Loucy (cell line): Measurements from ENCODE around the gene WDR46.

ENCODE experiments used
- EZH2phosphoT487 ChIP-seq: fragments of 200-600 bp; IDR thresholded peaks from 2 replicates; pipeline ENCODE4 v1.6.1; 2018; ENCODE audit warnings: antibody characterized with exemption, mild to moderate bottlenecking, moderate library complexity, borderline replicate concordance
- TF ChIP-seq, protein P1 (sequence below): fragments of 200-600 bp; sonication (generic); conservative IDR thresholded peaks from 2 replicates; pipeline ENCODE4 v1.5.1; 2014; ENCODE audit warnings: mild to moderate bottlenecking, antibody characterized with exemption, low read length

DNA sequence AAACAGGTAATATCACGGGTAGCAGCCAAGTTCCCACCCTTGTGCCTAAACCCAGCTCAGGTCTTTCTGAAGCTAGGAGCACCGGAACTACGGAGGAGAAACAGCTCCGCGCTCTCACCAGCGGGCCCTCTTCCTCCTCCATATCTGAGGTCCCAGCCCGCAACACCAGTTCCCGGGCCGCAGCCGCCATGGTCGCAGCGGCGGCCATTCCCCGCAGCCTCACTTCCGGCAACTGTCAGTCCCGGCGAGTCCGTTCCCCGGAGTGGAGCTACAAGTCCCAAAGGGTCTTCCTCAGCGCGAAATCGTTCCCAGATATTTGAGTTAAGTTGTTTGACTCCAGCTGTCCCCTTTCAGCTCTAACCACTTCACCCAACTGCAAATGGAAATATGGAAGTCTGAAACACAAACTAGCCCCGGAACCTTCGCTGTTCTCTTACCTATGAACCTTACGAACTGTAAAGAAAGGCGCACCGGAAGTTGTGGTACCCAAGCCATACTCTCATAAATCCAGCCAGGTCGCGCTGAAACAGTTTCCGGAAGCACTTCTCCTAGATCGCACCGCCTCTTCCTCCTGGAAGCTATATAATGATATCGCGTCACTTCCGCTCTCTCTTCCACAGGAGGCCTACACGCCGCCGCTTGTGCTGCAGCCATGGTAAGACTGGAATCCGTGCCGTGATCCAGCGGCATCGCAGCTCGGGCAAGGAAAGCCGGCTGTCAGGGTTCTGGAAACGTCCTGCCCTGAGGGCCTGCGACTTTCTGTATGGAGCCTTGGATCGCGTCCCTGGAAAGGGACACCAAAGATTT is 17.4 kb downstream of the WDR46 start, which contains the start of the genes RPS18 and VPS52:
- TF ChIP-seq, protein P1, sequence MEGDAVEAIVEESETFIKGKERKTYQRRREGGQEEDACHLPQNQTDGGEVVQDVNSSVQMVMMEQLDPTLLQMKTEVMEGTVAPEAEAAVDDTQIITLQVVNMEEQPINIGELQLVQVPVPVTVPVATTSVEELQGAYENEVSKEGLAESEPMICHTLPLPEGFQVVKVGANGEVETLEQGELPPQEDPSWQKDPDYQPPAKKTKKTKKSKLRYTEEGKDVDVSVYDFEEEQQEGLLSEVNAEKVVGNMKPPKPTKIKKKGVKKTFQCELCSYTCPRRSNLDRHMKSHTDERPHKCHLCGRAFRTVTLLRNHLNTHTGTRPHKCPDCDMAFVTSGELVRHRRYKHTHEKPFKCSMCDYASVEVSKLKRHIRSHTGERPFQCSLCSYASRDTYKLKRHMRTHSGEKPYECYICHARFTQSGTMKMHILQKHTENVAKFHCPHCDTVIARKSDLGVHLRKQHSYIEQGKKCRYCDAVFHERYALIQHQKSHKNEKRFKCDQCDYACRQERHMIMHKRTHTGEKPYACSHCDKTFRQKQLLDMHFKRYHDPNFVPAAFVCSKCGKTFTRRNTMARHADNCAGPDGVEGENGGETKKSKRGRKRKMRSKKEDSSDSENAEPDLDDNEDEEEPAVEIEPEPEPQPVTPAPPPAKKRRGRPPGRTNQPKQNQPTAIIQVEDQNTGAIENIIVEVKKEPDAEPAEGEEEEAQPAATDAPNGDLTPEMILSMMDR = no peak
- no peak for TF ChIP-seq EZH2phosphoT487
